Muscle of leg (tissue), 11 donors: ENCODE results near the gene GJB4. TPM values are rescaled to one million over a fixed set of nuclear protein-coding genes. Genes with fewer than 3 reads are reported as not detected.

Experiments
- DNase-seq: peaks from one replicate; pipeline ENCODE4 v3.0.0; 2013
- H3K27ac ChIP-seq: one replicate; pipeline ENCODE4 v1.5.1; 2013; ENCODE audit warnings: mild to moderate bottlenecking, low read length, control low read depth
- H3K27me3 ChIP-seq: one replicate; pipeline ENCODE4 v1.6.1; 2013; ENCODE audit warnings: low read length; ENCODE audit not compliant: control insufficient read depth, insufficient read depth
- H3K36me3 ChIP-seq: one replicate; pipeline ENCODE4 v1.6.1; 2013; ENCODE audit warnings: low read length; ENCODE audit not compliant: control insufficient read depth, insufficient read depth
- H3K4me1 ChIP-seq: one replicate; pipeline ENCODE4 v1.6.1; 2013; ENCODE audit warnings: low read length; ENCODE audit not compliant: control insufficient read depth, insufficient read depth
- H3K4me3 ChIP-seq: one replicate; pipeline ENCODE4 v1.5.1; 2013; ENCODE audit warnings: low read length, control low read depth
- H3K9me3 ChIP-seq: replicated peaks from 2 replicates; pipeline ENCODE4 v1.6.1; 2013; ENCODE audit warnings: low read depth, low read length; ENCODE audit not compliant: control insufficient read depth
- WGBS: methylation state at CpG from one replicate; pipeline ENCODE4 v1.1.5; 2013; ENCODE audit warnings: missing lambda C conversion rate; ENCODE audit not compliant: insufficient coverage; 5-methylcytosine and 5-hydroxymethylcytosine counted together
- polyA plus RNA-seq, 8 donors: library from polyadenylated mRNA; unstranded; fragments of 120-200 nt; gene quantifications; one replicate each; pipeline versions ENCODE4 v1.2.1 to v1.2.3, GENCODE V29; 2013; ENCODE audit warnings: inconsistent platforms in 1 of 8, low replicate concordance in 1 of 8; ENCODE audit not compliant: insufficient read length in 8 of 8, insufficient read depth in 1 of 8
- total RNA-seq: library from RNA; stranded (reverse); fragments of 120-200 nt; gene quantifications from one replicate; pipeline ENCODE4 v1.2.4, GENCODE V29; 2013

The GJB4 gene
- total and polyA plus RNA-seq, 9 donors: 0.05 to 0.13 (median 0.11) TPM; not detected in 6

GRCh38 chr1:34776911-34777310 lies 17.4 kb downstream of the GJB4 start:
- Histone ChIP-seq H3K36me3 (no peaks in the 10 kb centered on the region), H3K4me1 (peaks cover 5% of the 10 kb centered on the region), H3K27me3 (peaks cover 36% of the 10 kb centered on the region), H3K9me3 (no peaks in the 10 kb centered on the region), H3K27ac (no peak overlapping the region), H3K4me3 (no peak overlapping the region)
- DNase-seq: no peak
- WGBS: 56% methylated on average over 2 of the region's 3 CpGs

DNA sequence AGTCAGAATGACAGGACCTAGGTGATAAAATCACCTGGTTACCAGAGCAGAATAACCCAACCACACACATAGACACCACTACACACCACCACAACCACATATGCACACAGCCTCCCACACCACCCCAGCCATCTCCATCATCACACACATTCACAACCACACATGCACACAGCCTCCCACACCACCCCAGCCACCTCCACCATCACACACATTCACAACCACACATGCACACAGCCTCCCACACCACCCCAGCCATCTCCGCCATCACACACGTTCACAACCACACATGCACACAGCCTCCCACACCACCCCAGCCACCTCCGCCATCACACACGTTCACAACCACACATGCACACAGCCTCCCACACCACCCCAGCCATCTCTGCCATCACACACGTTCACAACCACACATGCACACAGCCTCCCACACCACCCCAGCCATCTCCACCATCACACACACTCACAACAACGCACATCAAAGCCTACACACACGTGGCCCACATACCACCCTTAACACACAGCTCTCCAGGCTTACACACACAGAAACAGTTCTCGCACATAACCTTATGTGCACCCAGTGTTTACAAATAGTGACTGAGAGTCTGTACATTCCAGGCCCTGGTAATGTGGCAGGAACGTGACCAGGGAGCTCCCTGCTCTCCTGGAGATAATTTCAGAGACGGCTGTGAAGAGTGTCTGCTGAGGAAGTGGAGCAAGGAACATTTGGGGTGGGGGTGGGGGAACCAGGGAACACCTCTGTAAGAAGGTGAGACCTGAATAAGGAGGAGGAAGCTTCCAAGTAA lies 18.2 kb downstream of the GJB4 start:
- no peaks in the 10 kb centered on the region for H3K9me3 ChIP-seq
- DNase-seq: no peak
- no peak overlapping the region for H3K27ac ChIP-seq
- H3K36me3 ChIP-seq: no peaks in the 10 kb centered on the region
- 42% methylated on average over 8 of the region's 10 CpGs for WGBS
- H3K4me3 ChIP-seq: no peak overlapping the region
- peaks cover 5% of the 10 kb centered on the region for H3K4me1 ChIP-seq
- peaks cover 45% of the 10 kb centered on the region for H3K27me3 ChIP-seq

DNA sequence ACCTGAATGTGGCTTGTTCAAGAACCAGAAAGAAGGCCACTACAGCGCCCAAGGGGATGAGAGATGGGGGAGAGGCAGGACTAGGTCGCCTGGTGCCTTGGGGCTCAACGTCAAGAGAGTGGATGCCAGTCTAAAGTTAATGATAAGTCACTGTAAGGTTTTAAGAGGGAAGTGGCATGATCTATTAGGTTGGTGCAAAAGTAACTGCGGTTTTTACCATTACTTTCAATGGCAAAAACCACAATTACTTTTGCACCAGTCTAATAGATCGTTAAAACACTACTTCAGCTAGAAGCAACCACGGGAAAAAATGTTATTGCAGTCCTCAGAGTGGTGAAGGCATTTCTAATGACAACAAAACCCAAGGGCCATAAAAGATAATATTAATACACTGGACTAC lies 18.8 kb downstream of the GJB4 start:
- H3K4me1 ChIP-seq: peaks cover 5% of the 10 kb centered on the region
- whole genome bisulfite sequencing: 64% methylated on average over 2 of the region's 6 CpGs
- H3K9me3 ChIP-seq: no peaks in the 10 kb centered on the region
- H3K4me3 ChIP-seq: no peak overlapping the region
- no peaks in the 10 kb centered on the region for H3K36me3 ChIP-seq
- no peak overlapping the region for H3K27ac ChIP-seq
- peaks cover 51% of the 10 kb centered on the region for H3K27me3 ChIP-seq
- no peak for DNase-seq

- Histone ChIP-seq H3K27ac (no peak overlapping the region), H3K36me3 (no peaks in the 10 kb centered on the region), H3K4me3 (no peak overlapping the region), H3K27me3 (peaks cover 57% of the 10 kb centered on the region), H3K9me3 (no peaks in the 10 kb centered on the region), H3K4me1 (peaks cover 5% of the 10 kb centered on the region)
- DNase-seq: no peak
- WGBS: no CpG with 5 or more reads among the region's 5 CpGs
Measured at GRCh38 chr1:34779005-34779404, 19.5 kb downstream of the GJB4 start.

- Histone ChIP-seq H3K9me3 (no peaks in the 10 kb centered on the region), H3K27ac (no peak overlapping the region), H3K4me1 (peaks cover 5% of the 10 kb centered on the region), H3K36me3 (no peaks in the 10 kb centered on the region), H3K4me3 (no peak overlapping the region), H3K27me3 (peaks cover 57% of the 10 kb centered on the region)
- DNase-seq: no peak
- WGBS: 72% methylated on average over 5 of the region's 5 CpGs
Measured at GRCh38 chr1:34779526-34779925, 20.0 kb downstream of the GJB4 start.

DNA sequence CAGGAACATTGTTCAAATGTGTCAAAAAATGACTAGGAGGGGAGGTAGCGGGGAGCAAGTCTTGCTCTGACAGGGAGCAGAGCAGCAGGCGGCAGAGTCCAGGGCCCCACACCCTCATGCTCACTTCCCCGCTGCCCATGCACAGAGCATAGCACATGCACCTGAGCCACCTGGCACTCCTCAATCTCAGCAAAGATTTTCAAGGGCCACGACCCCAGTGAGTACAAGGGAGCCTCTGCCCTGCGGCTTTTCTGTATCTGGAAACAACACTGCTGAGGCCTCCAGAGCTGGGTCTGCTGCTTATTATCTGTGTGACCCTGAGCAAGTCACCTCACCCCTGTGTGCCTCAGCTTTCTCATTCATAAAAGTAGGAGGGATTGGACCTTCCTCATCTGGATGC lies 20.4 kb downstream of the GJB4 start:
- Histone ChIP-seq H3K27me3 (peaks cover 56% of the 10 kb centered on the region), H3K27ac (no peak overlapping the region), H3K4me3 (no peak overlapping the region), H3K36me3 (no peaks in the 10 kb centered on the region), H3K9me3 (no peaks in the 10 kb centered on the region), H3K4me1 (peaks cover 5% of the 10 kb centered on the region)
- 54% methylated on average over 4 of the region's 5 CpGs for WGBS
- DNase-seq: no peak

DNA sequence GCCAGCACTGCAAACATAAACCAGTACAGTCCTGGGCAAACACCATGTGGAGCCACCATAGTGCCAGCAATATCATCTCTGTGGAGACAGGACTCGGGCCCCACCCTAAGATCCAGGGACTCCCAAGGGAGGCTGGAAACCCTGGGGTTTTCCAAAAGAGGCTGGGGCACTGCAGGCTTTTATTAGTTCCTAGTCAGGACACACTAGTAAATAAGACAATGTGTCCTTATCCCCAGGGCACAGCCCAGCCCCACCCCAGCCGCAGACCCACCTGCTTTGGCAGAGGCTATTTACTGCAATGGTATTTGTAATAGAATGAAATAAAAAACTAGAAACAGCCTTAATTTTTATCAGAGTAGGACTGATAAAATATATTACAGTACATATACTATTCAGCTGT lies 21.0 kb downstream of the GJB4 start:
- H3K27ac ChIP-seq: no peak overlapping the region
- H3K9me3 ChIP-seq: no peaks in the 10 kb centered on the region
- WGBS: 67% methylated on average over 1 of the region's 2 CpGs
- peaks cover 55% of the 10 kb centered on the region for H3K27me3 ChIP-seq
- DNase-seq: no peak
- H3K4me3 ChIP-seq: no peak overlapping the region
- H3K4me1 ChIP-seq: peaks cover 5% of the 10 kb centered on the region
- H3K36me3 ChIP-seq: no peaks in the 10 kb centered on the region

DNA sequence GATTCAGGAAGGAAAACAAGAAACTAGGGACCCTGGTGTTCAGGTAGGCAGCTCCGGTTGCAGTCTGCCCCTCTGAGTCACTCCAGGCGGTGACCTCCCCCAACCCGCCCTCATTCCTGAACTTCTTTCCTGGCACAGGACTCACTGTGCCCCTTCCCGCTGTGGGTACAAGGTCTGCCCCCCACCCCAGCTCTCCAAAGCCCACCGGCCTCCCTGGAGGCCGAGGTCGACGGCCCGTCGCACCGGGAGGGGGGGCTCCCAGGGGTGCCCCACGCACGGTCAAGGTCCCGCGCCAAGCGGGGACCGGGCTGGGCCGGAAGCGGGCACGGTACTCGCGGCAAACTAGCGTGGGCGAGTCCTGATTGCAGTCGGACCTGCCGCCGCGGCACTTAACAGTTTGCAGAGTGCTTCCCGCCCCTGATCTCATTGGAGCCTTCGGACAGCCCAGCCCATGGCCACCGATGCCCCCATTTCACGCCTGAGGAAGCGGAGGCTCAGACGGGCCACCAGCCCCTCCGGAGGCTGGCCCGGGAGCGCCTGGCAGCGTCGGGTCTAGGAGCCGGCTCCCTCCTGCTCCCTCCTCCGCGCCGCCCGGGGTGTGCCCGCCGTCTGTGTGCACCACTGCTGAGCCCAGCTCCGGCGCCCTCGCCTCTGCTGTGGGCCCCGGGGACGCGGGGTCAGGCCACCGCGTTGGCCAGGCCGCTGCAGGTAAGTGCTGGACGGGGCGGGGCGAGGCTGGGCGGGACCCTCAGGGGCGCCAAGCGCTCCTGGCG lies 21.7 kb downstream of the GJB4 start, which contains the start of gene GJB3:
GJB3 (plus strand) TSS at position 144 of the 773 bp plus-strand sequence. CDS start 3,549 bp downstream, outside the sequence.
- peaks cover 5% of the 10 kb centered on the region for H3K4me1 ChIP-seq
- no peaks in the 10 kb centered on the region for H3K9me3 ChIP-seq
- no peaks in the 10 kb centered on the region for H3K36me3 ChIP-seq
- DNase-seq: no peak
- peaks cover 55% of the 10 kb centered on the region for H3K27me3 ChIP-seq
- 1% methylated on average over 56 of the region's 62 CpGs for WGBS
- H3K27ac ChIP-seq: no peak within 1 kb of the TSS
- H3K4me3 ChIP-seq: no peak within 1 kb of the TSS

GRCh38 chr1:34781844-34782391 lies 22.4 kb downstream of the GJB4 start:
- Histone ChIP-seq H3K9me3 (no peaks in the 10 kb centered on the region), H3K4me1 (peaks cover 5% of the 10 kb centered on the region), H3K27me3 (peaks cover 55% of the 10 kb centered on the region), H3K36me3 (no peaks in the 10 kb centered on the region), H3K27ac (no peak overlapping the region), H3K4me3 (no peak overlapping the region)
- no peak for DNase-seq
- 0% methylated on average over 4 of the region's 18 CpGs for WGBS

DNA sequence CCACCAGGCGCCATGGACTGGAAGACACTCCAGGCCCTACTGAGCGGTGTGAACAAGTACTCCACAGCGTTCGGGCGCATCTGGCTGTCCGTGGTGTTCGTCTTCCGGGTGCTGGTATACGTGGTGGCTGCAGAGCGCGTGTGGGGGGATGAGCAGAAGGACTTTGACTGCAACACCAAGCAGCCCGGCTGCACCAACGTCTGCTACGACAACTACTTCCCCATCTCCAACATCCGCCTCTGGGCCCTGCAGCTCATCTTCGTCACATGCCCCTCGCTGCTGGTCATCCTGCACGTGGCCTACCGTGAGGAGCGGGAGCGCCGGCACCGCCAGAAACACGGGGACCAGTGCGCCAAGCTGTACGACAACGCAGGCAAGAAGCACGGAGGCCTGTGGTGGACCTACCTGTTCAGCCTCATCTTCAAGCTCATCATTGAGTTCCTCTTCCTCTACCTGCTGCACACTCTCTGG lies 25.2 kb downstream of the GJB4 start:
- Histone ChIP-seq H3K27me3 (peaks cover 43% of the 10 kb centered on the region), H3K9me3 (no peaks in the 10 kb centered on the region), H3K4me3 (no peak overlapping the region), H3K36me3 (no peaks in the 10 kb centered on the region), H3K4me1 (peaks cover 5% of the 10 kb centered on the region), H3K27ac (no peak overlapping the region)
- WGBS: 86% methylated on average over 23 of the region's 28 CpGs
- DNase-seq: no peak
